ENCODE measurements around the gene SOCS2.
"Not testable (repeated sequence)": the region's sequence is repeated elsewhere in the genome, so short reads cannot be mapped to it uniquely, and the experiment has no call there.

SOCS2 gene, protein sequence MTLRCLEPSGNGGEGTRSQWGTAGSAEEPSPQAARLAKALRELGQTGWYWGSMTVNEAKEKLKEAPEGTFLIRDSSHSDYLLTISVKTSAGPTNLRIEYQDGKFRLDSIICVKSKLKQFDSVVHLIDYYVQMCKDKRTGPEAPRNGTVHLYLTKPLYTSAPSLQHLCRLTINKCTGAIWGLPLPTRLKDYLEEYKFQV

DNA sequence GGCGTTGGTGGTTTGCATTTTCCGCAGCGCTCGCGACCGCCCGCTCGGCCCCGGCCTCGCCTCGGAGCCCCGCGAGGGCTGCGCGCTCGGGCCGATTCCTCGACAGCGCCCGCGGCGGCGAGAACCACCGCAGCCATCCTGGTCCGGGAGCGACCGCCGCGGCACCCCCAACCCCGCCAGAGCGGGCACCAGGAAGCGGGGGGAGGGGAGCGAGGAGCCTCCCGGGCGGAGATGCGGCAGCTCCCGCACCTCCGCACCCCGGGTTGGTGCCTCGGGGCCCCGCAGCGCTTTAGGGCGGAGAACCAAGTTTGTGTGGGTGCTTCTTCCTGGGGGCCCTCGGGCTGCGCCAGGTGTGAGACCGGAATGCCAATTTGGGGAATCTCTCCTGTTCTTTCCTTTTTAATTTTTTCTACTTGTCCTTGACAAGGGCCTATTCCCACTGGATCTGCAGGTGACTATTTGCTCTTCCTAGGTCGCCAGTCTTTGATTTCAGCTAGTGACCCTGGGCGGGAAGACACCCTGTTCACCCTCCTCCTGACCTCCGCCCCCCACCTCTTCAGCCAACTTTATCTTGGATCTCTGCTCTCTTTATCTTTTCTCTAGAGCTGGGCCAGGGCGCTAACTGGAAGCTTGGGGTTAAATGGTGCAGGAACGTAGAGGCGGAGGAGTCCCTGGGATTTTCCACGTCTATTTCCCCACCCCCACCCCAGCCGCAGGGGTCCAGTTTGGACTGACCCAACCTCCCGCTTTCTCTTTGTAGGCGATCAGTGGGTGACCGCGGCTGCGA, at the start of gene SOCS2:
TSS of gene SOCS2 (plus strand) at position 751 of the 787 bp plus-strand sequence. CDS start 223 bp downstream, outside the sequence.
- DNase-seq, result peak; percentile 32 to 61

DNA sequence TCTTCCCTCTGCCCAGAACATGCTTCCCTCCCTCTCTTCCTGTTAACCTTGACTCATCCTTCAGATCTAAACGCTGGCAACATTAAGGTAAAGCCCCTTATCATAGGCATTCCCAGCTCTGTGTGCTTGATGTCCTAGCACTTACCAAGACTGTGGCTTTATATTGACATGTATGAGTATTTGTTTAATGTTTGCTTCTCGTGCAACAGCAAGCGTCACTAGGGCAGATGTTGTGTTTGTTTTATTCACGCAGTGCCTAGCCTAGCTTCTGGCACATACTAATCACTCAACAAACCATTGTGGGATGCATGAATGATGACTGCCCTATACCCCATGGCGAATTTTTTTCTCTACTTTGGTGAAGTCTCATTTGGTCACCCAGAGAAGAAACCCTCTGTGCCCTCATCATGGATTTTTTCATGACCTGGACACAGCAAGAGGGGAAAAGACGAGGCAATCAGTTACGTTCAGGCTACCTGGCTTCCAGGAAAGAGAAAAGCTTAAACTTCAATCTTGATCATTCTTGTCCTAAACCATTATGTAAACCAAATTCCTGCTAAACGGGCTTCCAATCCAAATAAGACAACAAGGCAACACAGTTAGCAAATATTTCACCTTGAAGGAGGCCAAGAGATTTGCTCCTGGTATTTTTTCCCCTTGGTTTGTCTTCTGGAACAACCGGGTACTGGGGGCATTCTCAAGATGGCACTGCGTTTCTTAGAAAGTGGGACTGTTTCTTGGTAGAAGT, 47.9 kb upstream of the SOCS2 start:
- DNase-seq, result no peak

DNA sequence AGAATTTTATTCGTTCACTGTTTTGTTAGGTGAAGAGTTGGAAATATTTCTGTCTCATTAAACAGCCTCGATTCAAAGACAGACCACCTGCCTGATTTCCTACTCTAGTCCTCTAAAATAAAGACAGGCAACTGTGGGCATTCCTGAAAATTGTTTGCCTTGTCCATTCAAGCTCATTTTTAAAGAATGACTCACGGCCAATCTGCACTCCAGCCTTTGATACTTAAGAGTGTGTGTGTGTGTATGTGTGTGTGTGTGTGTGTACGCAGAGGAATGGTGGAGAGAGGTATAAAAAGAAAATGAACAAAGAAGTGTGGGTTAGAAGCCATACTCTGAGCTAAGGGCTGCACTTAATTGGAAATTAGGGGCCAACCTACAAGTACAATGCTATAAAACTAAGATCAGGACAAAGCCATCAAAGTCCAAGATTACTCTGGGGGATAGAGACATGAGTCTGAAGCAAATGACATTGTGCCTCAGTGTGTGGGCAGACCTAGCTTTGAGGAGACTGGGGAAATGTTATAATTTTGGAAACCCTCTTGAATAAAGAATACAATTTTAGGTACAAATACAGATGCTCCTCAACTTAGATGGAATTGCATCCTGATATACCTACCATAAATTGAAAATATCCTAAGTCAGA, 45.6 kb upstream of the SOCS2 start:
- DNase-seq, result no peak

DNA sequence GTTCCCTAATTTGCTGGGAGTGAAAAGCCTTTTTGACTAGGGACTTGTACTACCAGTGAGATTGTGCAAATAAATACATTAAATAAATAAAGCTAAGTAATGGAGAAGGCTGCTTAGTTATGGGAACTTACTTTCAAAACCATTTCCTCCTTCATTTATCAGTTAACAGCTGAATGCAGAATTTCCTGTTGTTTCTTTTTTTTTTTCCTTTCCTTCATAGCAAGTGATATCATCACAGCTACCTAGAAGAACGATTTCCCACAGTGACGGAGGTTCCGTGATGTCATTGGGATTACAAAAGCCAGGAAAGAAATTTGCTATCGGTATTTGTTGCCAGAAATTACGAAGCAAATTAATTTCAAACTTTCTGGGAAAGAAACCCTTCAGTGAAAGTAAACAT, 42.1 kb upstream of the SOCS2 start:
- peak in 1 of 2 donors; percentile 43 for DNase-seq

DNA sequence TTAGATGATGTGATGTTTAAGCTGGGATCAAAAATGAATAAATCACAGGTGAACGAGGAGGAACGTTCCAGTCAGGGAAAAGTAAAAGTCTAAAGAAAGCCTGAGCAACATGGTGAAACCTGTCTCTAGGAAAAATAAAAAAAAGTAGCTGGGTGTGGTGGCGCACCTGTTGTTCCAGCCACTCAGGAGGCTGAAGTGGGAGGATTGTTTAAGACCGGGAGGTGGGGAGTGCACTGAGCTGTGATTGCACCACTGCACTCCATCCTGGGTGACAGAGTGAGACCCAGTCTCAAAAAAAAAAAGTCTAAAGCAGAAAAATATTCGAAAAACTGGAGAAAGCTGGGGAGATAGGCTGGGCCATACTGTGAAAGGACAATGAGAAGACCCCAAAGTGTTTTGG, 39.2 kb upstream of the SOCS2 start:
- DNase-seq, result no peak

DNA sequence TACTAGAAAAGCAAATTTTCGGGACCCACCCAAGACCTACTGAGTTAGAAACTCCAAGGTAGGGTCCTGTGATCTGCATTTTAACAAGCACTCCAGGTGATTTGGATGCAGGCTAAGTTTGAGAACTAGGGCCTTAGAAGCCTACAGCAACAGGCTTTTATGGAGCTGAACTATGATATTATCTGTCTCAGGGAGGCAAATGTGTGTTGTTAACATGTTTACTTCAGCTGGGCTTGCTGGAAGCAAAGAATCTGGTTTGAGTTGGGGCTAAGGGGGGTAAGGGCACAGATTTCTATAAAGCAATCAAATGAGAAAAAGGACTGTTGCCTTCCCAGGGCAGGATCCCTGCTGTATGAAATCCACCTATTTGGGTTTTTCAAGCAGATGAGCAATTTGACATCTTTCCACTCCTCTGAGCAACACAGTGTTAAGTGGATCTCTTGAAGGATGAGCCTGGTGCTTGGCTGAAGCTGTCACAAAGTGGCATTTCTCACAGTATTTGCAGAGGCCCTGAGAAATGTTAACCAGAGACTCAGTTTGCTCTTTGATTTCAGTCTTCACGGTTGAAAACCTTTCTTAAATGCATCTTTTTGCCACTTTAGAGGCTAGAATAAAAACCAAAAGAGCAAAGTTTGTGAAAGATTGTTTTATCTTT, 36.2 kb upstream of the SOCS2 start:
- DNase-seq, result no peak

DNA sequence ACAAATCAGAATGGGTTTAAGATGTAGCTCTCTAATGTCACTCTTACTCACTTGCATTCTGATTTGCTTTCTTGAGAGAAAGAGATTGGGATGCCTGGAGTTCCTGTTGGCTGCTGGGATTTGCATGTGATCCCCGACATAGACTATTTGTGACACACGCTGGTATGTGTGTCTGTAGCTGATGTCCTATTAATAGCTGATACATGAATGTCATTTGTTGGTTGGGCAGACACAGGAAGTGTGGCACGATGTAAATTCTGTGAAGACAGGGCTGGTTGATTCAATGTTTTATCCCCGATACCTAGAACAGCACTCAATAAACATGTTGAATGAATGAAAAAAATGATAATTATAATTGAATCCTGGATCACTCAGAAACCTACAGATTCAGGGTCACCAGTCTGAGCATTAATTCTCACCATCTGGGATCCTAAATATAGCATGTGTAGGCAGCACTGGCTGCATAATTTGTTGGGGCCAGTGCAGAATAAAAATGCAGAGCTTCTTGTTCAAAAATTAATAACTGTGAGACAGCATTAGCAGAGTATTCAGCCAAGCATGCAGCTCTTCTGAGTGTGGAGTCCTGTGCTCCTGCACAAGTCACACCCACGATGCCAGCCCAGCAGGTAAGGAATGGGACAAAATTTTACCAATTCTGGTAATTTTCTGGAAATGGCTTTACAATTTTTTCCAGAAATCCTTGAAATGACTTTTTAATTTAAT, 35.5 kb upstream of the SOCS2 start:
- DNase-seq, result no peak

DNA sequence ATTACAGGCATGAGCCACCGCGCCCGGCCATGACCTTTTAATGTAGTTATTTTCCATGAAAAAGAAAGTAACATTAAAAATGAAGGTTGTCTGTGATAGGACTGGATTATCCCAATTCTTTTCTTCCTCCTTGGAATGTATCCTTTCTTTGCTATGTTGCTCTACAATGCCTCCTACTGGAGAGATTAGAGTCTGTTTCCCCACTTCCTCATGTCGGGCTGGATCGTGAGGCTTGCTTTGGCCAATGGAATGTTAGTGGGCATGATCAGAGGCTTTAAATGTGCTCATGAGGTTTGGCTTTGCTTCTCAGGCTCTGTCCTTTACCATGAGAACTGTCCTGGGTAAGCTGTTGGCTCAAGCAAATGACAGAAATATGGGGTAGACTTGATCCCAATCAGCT, 34.7 kb upstream of the SOCS2 start:
- DNase-seq, result no peak

DNA sequence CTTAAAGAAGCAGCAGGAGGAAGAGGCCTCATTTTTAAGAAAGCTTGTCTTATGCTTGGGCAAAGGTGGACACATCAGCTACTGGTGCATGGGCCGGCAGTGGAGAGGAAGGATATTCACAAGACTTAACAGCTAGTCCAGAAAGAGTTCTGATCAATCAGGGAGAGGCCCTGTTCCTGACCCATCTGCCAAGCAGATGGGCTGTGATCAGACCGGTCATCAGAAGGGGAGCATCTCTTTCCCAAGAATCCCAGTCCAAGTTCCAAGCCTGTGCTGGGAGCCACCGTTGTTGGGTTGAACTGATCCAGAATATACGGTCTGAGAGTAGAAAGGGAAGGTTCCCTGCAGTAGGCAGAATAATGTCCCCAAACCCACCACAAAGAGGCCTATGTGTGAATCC, 32.7 kb upstream of the SOCS2 start:
- DNase-seq, result no peak

DNA sequence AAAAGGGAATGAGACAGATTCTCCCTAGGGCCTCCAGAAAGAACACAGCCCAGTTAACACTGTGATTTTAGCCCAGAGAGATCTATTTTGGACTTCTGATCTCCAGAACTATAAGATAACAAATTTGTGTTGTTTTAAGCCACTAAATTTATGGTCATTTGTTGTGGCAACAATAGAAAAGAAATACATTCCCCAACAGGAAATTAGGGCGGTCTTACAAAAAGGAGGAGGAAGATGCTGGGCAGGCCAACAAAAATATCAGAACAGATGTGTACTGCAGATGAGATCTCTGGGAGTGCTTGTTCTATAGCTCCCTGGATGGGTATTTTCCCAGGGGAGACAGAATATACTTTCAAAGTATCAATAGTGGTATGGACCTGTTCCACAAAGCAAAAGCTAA, 32.0 kb upstream of the SOCS2 start:
- no peak for DNase-seq

DNA sequence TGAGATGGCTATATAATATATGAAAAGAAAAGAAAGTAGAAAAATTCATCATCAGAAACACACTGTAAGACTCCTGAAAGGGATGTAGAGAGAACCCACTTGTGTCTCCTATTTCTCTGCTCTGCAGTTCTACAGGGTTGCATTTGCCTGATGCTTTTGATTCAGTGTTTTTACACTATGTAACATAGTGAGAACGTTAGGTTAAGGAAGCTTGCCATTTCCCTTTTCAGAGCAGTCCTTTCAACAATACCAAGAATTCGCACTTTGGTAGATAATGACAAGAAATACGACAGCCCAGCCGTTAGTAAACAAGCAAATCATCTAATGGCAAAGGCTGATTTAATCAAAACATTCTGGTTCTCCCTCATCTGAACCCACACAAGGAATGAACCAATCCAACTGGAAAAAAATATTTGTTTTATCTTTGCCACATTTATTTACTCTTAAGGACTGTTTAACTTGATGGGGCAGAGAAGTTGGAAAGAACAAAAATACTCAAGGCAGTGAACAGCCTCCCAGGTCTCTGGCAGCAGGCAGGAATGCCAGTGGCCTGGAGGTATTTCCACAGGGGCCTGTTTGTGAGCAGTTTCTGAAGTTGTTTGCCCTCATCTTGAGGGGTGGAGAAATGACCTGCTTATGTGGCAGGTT, 30.8 kb upstream of the SOCS2 start:
- DNase-seq, result no peak

DNA sequence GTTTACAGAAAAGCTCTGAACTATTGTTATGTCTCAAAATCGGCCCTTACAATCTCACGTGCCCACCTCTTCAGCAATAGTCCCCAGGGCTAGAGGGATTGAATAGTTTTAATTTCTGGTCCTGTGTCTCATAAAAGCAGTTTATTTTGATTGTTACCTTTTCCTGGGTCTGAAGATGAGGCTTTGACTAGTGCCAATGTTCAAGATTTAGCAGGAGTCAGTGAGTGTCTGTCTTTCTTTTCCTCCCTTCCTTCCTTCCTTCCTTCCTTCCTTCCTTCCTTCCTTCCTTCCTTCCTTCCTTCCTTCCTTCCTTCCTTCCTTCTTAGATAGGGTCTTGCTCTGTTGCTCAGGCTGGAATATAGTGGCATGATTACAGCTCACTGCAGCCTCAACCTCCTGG, 24.7 kb upstream of the SOCS2 start:
- DNase-seq, result no peak

DNA sequence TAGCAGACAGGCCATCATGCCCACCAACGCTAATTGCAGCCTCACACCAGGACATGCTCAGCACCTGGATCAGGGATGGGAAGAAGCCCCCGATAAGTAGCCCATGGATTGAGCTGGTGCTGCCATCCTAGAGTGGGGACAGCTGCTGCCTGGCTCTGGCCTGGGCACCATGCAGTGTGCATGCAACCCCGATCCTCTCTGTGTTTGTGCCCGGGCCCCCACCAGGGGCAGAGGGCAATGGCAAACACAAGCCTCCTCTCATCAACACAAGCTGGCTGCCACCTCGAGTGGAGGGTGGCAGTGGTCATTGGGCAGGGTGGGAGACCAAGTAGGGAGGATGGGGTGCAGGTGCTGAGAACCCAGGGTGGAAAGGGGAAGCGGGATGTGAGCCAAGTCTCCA, 23.3 kb upstream of the SOCS2 start:
- DNase-seq, result no peak

DNA sequence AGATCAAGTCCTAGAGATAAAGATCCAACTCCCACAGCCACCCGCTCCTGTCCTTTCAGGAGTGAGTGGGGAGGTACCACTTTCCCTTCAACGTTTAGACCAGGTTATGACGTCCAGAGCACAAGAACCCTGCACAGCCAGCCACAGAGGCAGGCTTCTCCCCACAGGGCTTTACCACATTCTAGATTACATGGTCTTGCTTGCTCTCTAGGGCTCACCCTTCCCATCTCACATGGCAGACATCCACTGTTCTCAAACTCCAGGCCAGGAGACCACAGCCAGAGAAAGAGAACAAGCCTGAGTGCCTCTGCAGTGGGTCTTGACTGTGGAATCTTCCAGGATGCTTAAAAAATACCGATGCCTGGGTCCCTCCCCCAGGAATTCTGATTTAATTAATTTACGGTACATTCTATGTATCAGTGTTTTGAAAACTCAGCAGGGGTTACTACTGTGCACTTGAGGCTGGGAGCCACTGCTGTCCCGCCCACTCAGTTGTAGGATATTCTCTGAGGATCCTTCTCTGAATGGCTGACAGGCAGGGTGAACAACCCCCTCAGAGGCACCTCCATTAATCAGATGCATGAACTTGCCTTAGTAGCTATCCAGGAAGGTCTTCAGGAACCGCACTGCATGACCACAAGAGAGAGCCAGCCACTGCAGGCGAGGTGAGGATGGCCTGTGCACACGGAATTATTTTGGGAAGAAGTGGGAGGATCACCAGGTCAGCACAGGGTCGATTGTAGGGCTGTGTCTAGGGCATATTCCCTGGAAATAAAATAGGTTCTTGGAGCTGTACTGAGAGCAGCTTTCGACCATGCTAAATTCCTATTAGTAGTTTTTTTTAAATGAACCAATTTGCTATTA, 21.5 kb upstream of the SOCS2 start:
- no peak for DNase-seq

DNA sequence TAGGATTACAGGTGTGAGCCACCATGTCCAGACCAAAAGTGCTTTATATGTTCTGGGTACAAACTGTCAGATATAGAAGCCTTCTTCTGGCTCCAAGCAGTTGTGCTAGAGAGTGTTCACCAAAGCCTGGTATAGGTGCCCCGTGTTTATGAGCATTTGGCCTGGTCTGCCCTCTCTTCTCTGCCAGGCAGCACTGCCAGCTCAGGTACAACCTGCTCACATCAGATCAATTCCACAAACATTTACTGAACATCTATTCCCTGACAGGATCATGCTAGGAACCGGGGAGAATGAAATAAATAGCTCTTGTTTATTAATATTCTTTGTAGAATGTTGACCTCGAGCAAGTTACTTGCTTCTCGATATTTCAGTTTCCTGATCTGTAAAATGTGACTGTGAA, 20.0 kb upstream of the SOCS2 start:
- DNase-seq, result no peak

DNA sequence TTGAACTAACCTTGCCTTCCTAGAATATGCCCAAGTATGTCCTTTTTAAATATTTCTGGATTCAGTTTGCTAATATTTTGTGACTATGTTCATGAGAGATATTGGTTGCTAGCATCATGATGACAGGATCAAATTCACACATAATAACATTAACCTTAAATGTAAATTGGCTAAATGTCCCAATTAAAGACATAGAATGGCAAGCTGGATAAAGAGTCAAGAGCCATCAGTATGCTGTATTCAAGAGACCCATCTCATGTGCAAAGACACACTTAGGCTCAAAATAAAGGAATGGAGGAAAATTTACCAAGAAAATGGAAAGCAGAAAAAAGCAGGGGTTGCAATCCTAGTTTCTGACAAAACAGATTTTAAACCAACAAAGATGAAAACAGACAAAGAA, 14.6 kb upstream of the SOCS2 start:
- DNase-seq, result not testable (repeated sequence)

DNA sequence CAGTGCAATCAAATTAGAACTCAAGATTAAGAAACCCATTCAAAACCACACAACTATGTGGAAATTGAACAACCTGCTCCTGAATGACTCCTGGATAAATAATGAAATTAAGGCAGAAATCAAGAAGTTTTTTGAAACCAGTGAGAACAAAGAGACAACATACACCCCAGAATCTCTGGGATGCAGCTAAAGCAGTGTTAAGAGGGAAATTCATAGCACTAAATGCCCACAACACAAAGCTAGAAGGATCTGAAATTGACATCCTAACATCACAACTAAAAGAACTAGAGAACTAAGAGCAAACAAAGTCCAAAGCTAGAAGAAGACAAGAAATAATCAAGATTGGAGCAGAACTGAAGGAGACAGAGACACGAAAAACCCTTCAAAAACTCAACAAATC, 13.8 kb upstream of the SOCS2 start:
- DNase-seq, result not testable (repeated sequence)

DNA sequence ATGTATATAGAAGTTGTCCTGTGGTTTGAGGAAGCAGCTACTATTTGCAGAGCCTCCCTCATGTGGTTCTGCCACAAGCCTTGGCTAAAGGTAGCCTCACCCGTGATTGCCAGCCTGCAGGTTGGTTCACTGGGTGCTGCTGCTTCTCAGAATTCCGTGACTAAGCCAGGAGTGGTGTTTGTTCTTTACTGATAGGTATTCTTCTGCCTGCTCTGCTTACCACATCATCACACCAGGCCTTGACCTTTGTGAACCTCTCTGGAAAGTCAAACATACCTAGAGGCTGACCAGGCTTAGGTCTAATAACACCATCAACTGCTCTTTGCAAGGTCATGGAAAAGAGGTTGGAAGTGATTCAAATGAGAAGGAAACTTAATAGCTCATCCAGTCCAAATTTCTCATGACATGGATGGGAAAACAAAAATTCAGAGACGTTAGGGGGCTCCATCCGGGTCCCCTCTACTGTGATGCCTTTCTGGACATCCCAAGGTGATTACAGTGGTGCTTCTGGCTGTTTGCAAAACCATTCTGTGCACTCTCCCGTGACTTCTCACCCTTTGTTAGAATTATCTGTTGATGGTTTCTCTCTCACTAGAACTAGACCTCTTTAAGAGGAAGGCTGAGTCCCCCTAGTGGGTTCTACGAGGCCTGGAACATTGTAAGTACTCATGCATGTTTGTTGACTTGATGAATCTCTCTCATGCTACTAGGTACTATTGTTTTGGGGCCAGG, 8.5 kb upstream of the SOCS2 start:
- DNase-seq, result no peak

DNA sequence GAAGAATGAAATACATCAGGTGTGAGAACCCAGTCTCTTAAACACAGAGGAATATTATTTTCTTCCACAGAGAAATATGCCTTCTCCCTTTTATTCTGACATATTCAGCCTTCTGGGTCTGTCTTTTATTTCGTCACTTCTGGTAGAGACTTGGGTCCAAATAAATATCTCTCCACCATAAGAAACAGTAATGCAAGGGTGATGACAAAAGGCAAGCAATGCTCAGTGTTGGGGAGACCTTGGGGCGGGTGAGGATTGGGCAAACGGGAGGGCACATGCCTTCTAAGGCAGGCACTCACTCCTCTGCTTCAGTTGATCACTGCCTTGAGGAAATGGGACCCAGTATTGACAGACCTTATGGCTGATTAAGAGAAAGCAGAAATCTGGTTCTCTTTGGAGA, 6.7 kb upstream of the SOCS2 start:
- DNase-seq, result no peak

DNA sequence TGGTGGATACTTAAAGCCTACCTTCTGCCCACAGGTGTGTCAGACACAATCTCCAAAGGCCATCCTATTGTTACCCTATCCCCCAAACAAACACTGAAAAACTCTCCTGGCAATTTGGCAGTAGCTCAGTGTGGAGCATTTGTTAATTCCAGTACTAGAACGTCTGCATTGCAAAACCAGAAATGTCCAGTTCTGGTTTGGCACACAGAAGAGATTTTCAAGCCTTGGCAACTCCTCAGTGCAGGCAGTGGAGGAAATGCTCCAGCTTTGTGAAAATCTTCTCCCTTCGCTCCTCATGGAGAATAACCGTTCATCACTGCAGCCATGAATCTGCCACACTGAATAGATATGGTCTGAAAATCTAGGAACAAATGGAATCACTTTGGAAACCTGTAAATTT, 5.3 kb upstream of the SOCS2 start:
- DNase-seq, result no peak
